Stomach (tissue), 9 donors: Measurements from ENCODE around the gene KIF6. TPM values are rescaled to one million over a fixed set of nuclear protein-coding genes. Genes with fewer than 3 reads are reported as not detected.

Experiments
- DNase-seq, 2 donors: peaks; one replicate each; pipeline versions ENCODE4 v3.0.0 to v3.0.0-alpha.2; 2013 to 2019
- H3K27ac ChIP-seq, 5 donors: fragments of 200-600 bp in 4 of 5; sonication (generic) in 4 of 5; one replicate each; pipeline ENCODE4 v1.5.1; 2013 to 2019; ENCODE audit warnings: mild to moderate bottlenecking in 1 of 5, moderate library complexity in 1 of 5
- H3K27me3 ChIP-seq, 3 donors: fragments of 200-600 bp; sonication (generic); one replicate each; pipeline ENCODE4 v1.5.1; 2017 to 2019; ENCODE audit warnings: mixed run types in 1 of 3
- H3K36me3 ChIP-seq, 4 donors: fragments of 200-600 bp; sonication (generic); 1 replicate in 3 of 4; 2 replicates in 1 of 4; pipeline ENCODE4 v1.5.1; 2016 to 2019
- H3K4me1 ChIP-seq, 4 donors: fragments of 200-600 bp; sonication (generic); one replicate each; pipeline ENCODE4 v1.5.1; 2016 to 2019
- H3K4me3 ChIP-seq, 4 donors: fragments of 200-600 bp; sonication (generic) in 3 of 4; one replicate each; pipeline ENCODE4 v1.5.1; 2016 to 2019; ENCODE audit warnings: mild to moderate bottlenecking in 1 of 4
- H3K9me3 ChIP-seq, 4 donors: fragments of 200-600 bp; sonication (generic); one replicate each; pipeline ENCODE4 v1.5.1; 2016 to 2019
- EP300 ChIP-seq: sonication (generic); formaldehyde crosslinking; IDR thresholded peaks from one replicate; pipeline ENCODE4 v1.6.1; 2017; ENCODE audit warnings: antibody characterized with exemption
- POLR2A ChIP-seq, 4 donors: fragments of 450-650 bp; IDR thresholded peaks; one replicate each; pipeline ENCODE4 v1.6.1; 2016; ENCODE audit warnings: antibody characterized with exemption in 4 of 4, control low read depth in 2 of 4, mild to moderate bottlenecking in 1 of 4, moderate library complexity in 1 of 4
- POLR2AphosphoS5 ChIP-seq, 3 donors: sonication (generic); formaldehyde crosslinking; IDR thresholded peaks; one replicate each; pipeline ENCODE4 v1.6.1; 2016; ENCODE audit warnings: antibody characterized with exemption in 3 of 3
- WGBS, 5 donors: extraction: QIAGEN DNeasy Blood & Tissue Kit in 3 of 5; methylation state at CpG; one replicate each; pipeline versions ENCODE4 v1.1.5 to v1.1.7; 2013 to 2018; 5-methylcytosine and 5-hydroxymethylcytosine counted together
- intact Hi-C: fragments of 100-400 bp; cut with DNase I; formaldehyde crosslinking; loops from one replicate; pipeline ENCODE4 v1.15.1; 2023; ENCODE audit warnings: low total_unique reads
- polyA plus RNA-seq, 3 donors: library from polyadenylated mRNA; stranded (reverse); fragments of 200-250 nt; gene quantifications; one replicate each; pipeline ENCODE4 v1.2.3, GENCODE V29; 2013
- total RNA-seq, 5 donors: library from RNA; depleted of rRNA; stranded (reverse); fragments of >200 nt; gene quantifications; one replicate each; pipeline versions ENCODE4 v1.1.0 to v1.2.3, GENCODE V29; 2014 to 2016
- TF ChIP-seq, protein P1 (sequence below), 7 experiments: fragments of 450-650 bp in 4 of 7; fragments of 200-600 bp in 3 of 7; sonication (generic) in 3 of 7; IDR thresholded peaks; one replicate each; pipeline ENCODE4 v1.5.1; 2016 to 2019; ENCODE audit warnings: antibody characterized with exemption in 7 of 7, control low read depth in 2 of 7, mild to moderate bottlenecking in 1 of 7
- donor health status: healthy with polysubstance abuse.
- donor health status: Bipolar disorder and iron deficiency.
- donor health status: healthy.

Gene KIF6
- total and polyA plus RNA-seq, 8 donors = 0.25 to 9.8 (median 0.37) TPM; not detected in 3

- intact Hi-C loops = loop anchor here (10.0 kb wide), 1 partner anchor 553 kb away; no protein-coding TSS in a partner anchor
- H3K27me3 ChIP-seq = no peaks in the 10 kb centered on the region
- no peak overlapping the region for H3K27ac ChIP-seq
- no peak for DNase-seq
- TF ChIP-seq POLR2AphosphoS5 (IDR thresholded peaks at IDR 0.05) = no peak
- no peak for TF ChIP-seq EP300
- TF ChIP-seq POLR2A (IDR thresholded peaks at IDR 0.05) = no peak
- TF ChIP-seq, protein P1, sequence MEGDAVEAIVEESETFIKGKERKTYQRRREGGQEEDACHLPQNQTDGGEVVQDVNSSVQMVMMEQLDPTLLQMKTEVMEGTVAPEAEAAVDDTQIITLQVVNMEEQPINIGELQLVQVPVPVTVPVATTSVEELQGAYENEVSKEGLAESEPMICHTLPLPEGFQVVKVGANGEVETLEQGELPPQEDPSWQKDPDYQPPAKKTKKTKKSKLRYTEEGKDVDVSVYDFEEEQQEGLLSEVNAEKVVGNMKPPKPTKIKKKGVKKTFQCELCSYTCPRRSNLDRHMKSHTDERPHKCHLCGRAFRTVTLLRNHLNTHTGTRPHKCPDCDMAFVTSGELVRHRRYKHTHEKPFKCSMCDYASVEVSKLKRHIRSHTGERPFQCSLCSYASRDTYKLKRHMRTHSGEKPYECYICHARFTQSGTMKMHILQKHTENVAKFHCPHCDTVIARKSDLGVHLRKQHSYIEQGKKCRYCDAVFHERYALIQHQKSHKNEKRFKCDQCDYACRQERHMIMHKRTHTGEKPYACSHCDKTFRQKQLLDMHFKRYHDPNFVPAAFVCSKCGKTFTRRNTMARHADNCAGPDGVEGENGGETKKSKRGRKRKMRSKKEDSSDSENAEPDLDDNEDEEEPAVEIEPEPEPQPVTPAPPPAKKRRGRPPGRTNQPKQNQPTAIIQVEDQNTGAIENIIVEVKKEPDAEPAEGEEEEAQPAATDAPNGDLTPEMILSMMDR (IDR thresholded peaks at IDR 0.05) = no peak
- 74 to 98% (median 87%) methylated on average over 5 of the region's 5 CpGs for WGBS, 5 donors
- H3K9me3 ChIP-seq = no peaks in the 10 kb centered on the region
- H3K36me3 ChIP-seq = no peaks in the 10 kb centered on the region
- peaks cover 20 to 35% (median 27%) of the 10 kb centered on the region in 4 donors for H3K4me1 ChIP-seq
- no peak overlapping the region for H3K4me3 ChIP-seq
These were observed 383.3 kb downstream of the KIF6 start for GRCh38 chr6:39341937-39342336.

- H3K36me3 ChIP-seq = no peaks in the 10 kb centered on the region
- WGBS, 5 donors = 75 to 90% (median 88%) methylated on average over 3 of the region's 3 CpGs
- H3K27me3 ChIP-seq = no peaks in the 10 kb centered on the region
- intact Hi-C loops = loop anchor here (10.0 kb wide), 1 partner anchor 553 kb away; no protein-coding TSS in a partner anchor
- no peak for DNase-seq
- no peak overlapping the region for H3K4me3 ChIP-seq
- no peaks in the 10 kb centered on the region for H3K9me3 ChIP-seq
- TF ChIP-seq POLR2AphosphoS5 (IDR thresholded peaks at IDR 0.05) (no peak), POLR2A (IDR thresholded peaks at IDR 0.05) (no peak), EP300 (no peak)
- TF ChIP-seq, protein P1 (IDR thresholded peaks at IDR 0.05) = no peak
- H3K4me1 ChIP-seq = peaks cover 20 to 40% (median 27%) of the 10 kb centered on the region in 4 donors
- H3K27ac ChIP-seq = no peak overlapping the region
These were observed 383.9 kb downstream of the KIF6 start for GRCh38 chr6:39341352-39341751.

DNA sequence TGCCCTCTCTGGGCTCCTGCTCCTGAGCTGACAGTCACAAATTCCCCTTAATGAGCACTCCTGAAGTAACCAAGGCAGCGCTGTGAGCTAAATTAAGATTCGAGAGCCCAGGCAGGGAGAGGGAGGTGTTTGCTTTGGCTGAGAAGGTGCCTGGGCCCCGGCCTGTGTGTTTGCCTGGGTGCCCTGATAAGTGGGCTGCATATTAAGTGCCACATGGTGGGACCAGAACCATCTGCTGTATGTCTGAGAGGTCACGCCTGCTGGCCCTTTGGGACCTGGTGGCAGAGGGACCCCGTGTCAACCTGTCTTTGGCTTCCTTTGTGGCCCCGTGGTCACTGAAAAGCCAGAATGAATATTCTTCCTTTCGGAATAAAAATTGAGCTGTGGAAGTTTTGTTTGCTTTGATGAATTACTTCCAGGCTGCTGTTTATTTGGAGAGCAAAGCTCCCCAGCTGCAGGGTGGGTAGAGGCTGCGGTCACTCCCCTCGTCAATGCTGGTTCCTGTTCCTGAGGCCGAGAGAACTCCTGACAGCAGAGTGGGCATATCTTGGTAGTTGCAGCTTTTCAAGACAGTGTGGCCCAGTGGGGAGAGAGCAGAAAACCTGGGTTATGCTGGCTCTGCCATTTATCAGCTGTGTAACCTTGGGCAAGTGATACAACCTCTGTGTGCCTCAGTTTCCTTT, 385.2 kb downstream of the KIF6 start:
- H3K4me3 ChIP-seq = no peak overlapping the region
- H3K27ac ChIP-seq = peak overlapping the region in 1 of 5 donors; percentile 46
- DNase-seq = peak; percentile 48 to 75
- intact Hi-C loops = loop anchor here (10.0 kb wide), 1 partner anchor 555 kb away; no protein-coding TSS in a partner anchor
- no peaks in the 10 kb centered on the region for H3K27me3 ChIP-seq
- TF ChIP-seq POLR2AphosphoS5 (IDR thresholded peaks at IDR 0.05) (no peak), EP300 (no peak), POLR2A (IDR thresholded peaks at IDR 0.05) (no peak)
- TF ChIP-seq, protein P1 (IDR thresholded peaks at IDR 0.05) = no peak
- no peaks in the 10 kb centered on the region for H3K9me3 ChIP-seq
- peaks cover 20 to 52% (median 27%) of the 10 kb centered on the region in 4 donors for H3K4me1 ChIP-seq
- 7 to 26% (median 16%) methylated on average over 10 of the region's 10 CpGs for WGBS, 5 donors
- no peaks in the 10 kb centered on the region for H3K36me3 ChIP-seq

DNA sequence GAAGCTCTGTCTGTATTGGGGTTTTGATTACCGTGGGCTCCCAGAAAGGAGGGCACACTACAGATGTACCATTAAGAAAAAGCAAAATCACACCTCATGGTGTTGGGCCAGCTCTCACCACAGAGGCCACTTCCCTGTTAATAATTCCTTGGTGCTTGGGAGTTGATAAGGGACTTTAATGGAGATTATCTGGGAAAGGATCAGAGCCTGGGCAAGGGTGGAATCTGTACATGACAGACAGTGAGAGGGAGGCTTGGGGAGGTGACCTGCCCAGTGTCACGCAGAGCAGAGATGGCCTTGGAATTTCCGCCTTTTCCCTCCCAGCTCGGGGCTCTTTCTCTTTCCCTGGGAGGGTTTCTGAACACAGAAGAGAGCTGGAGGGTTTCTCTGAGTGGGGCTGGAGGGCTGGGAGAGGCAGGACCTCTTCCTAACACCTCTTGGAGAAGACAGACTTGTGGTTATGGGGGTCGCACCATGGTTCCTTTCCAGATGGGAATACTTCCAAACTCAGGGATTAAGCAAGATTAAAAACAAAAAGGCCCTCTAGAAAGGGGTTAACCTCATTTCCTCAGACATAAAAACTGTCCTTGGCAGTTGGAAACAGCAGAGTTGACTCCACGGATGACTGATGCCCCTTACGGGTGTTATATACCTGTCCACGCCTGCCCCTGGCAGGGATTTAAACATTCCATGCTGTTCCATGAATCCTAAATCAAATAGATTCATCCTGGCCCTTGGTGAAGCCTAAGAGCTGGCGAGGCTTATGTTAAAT, 385.9 kb downstream of the KIF6 start:
- Histone ChIP-seq H3K4me3 (no peak overlapping the region), H3K27ac (peak overlapping the region in 1 of 5 donors; percentile 46), H3K27me3 (no peaks in the 10 kb centered on the region), H3K4me1 (peaks cover 20 to 52% (median 27%) of the 10 kb centered on the region in 4 donors), H3K9me3 (no peaks in the 10 kb centered on the region), H3K36me3 (no peaks in the 10 kb centered on the region)
- intact Hi-C loops = no loop called here
- DNase-seq = no peak
- TF ChIP-seq, protein P1 (IDR thresholded peaks at IDR 0.05) = no peak
- TF ChIP-seq POLR2AphosphoS5 (IDR thresholded peaks at IDR 0.05) = no peak
- no peak for TF ChIP-seq POLR2A (IDR thresholded peaks at IDR 0.05)
- no peak for TF ChIP-seq EP300
- WGBS, 5 donors = 37 to 47% (median 40%) methylated on average over 9 of the region's 9 CpGs
